GM06990 (cell line): ENCODE results near the gene TARP.
"Not testable (repeated sequence)": the region's sequence is repeated elsewhere in the genome, so short reads cannot be mapped to it uniquely, and the experiment has no call there.

ENCODE experiments used
- DNase-seq: peaks from one replicate; pipeline ENCODE4 v3.0.0-alpha.2; 2011; ENCODE audit not compliant: insufficient read length; ENCODE audit errors: extremely low read depth
- H3K27me3 ChIP-seq: replicated peaks from 2 replicates; pipeline ENCODE4 v1.6.0; 2011; ENCODE audit warnings: low read length; ENCODE audit not compliant: control insufficient read depth, insufficient read depth
- H3K36me3 ChIP-seq: 2 replicates; pipeline ENCODE4 v1.5.1; 2011; ENCODE audit warnings: low read length; ENCODE audit not compliant: control insufficient read depth, insufficient read depth
- H3K4me3 ChIP-seq: replicated peaks from 2 replicates; pipeline ENCODE4 v1.5.1; 2011; ENCODE audit warnings: low read depth, mild to moderate bottlenecking, control low read depth, low read length
- CTCF ChIP-seq: IDR thresholded peaks from 2 replicates; pipeline ENCODE4 v1.5.1; 2011; ENCODE audit warnings: low read length, control low read depth, mild to moderate bottlenecking, inconsistent platforms; ENCODE audit not compliant: insufficient read depth, poor library complexity, severe bottlenecking

TARP gene

GRCh38 chr7:38280000-38280399 lies 6.6 kb upstream of the TARP start:
- Histone ChIP-seq H3K4me3 (no peak overlapping the region), H3K36me3 (no peaks in the 10 kb centered on the region), H3K27me3 (no peaks in the 10 kb centered on the region)
- DNase-seq: no peak
- TF ChIP-seq CTCF: no peak

GRCh38 chr7:38276096-38276877 lies 2.9 kb upstream of the TARP start:
- DNase-seq: no peak
- Histone ChIP-seq H3K36me3 (no peaks in the 10 kb centered on the region), H3K4me3 (no peak overlapping the region), H3K27me3 (no peaks in the 10 kb centered on the region)
- no peak for TF ChIP-seq CTCF

GRCh38 chr7:38274927-38275620 lies 1.6 kb upstream of the TARP start:
- TF ChIP-seq CTCF: no peak
- no peaks in the 10 kb centered on the region for H3K36me3 ChIP-seq
- no peak overlapping the region for H3K4me3 ChIP-seq
- no peaks in the 10 kb centered on the region for H3K27me3 ChIP-seq
- DNase-seq: no peak

GRCh38 chr7:38274486-38274885 lies 1.1 kb upstream of the TARP start:
- Histone ChIP-seq H3K27me3 (no peaks in the 10 kb centered on the region), H3K36me3 (no peaks in the 10 kb centered on the region), H3K4me3 (no peak overlapping the region)
- DNase-seq: no peak
- no peak for TF ChIP-seq CTCF

- DNase-seq, H3K36me3 ChIP-seq, H3K4me3 ChIP-seq, H3K27me3 ChIP-seq: not testable (repeated sequence)
Measured at GRCh38 chr7:38270405-38270804, 3.0 kb downstream of the TARP start.

- not testable (repeated sequence) for H3K27me3 ChIP-seq, H3K36me3 ChIP-seq, DNase-seq, H3K4me3 ChIP-seq
Measured at GRCh38 chr7:38269704-38270346, 3.6 kb downstream of the TARP start.

- not testable (repeated sequence) for H3K36me3 ChIP-seq, H3K27me3 ChIP-seq, DNase-seq, H3K4me3 ChIP-seq
Measured at GRCh38 chr7:38265958-38266357, 7.5 kb downstream of the TARP start.

- H3K36me3 ChIP-seq, H3K4me3 ChIP-seq, H3K27me3 ChIP-seq, DNase-seq: not testable (repeated sequence)
Measured at GRCh38 chr7:38264602-38265001, 8.8 kb downstream of the TARP start.

GRCh38 chr7:38263274-38263673 lies 10.2 kb downstream of the TARP start:
- H3K36me3 ChIP-seq, H3K27me3 ChIP-seq, H3K4me3 ChIP-seq, DNase-seq: not testable (repeated sequence)
